Cardiac muscle cell (in vitro differentiated cells and primary cell): Measurements from ENCODE around the gene APOB. TPM values are rescaled to one million over a fixed set of nuclear protein-coding genes. Genes with fewer than 3 reads are reported as not detected.

Experiments
- DNase-seq, 2 donors: peaks; one replicate each; pipeline versions ENCODE4 v3.0.0 to v3.0.0-alpha.2; 2010 to 2017; ENCODE audit warnings: low read depth in 1 of 2, low spot score in 1 of 2
- H3K27ac ChIP-seq: fragments of 200-600 bp; sonication (generic); 2 replicates; pipeline ENCODE4 v1.5.1; 2016
- H3K27me3 ChIP-seq: fragments of 200-600 bp; sonication (generic); 2 replicates; pipeline ENCODE4 v1.6.0; 2016; ENCODE audit warnings: control low read depth
- H3K36me3 ChIP-seq: fragments of 200-600 bp; sonication (generic); 2 replicates; pipeline ENCODE4 v1.5.1; 2016; ENCODE audit warnings: control low read depth
- H3K4me1 ChIP-seq: fragments of 200-600 bp; sonication (generic); 2 replicates; pipeline ENCODE4 v1.8.1; 2017; ENCODE audit warnings: low read depth, mild to moderate bottlenecking, mixed run types
- H3K4me3 ChIP-seq: fragments of 200-600 bp; sonication (generic); 2 replicates; pipeline ENCODE4 v1.5.1; 2016; ENCODE audit warnings: mild to moderate bottlenecking
- H3K9me3 ChIP-seq: fragments of 200-600 bp; sonication (generic); 2 replicates; pipeline ENCODE4 v1.5.1; 2017; ENCODE audit warnings: low read depth, mild to moderate bottlenecking, control low read depth
- CTCF ChIP-seq: IDR thresholded peaks from 2 replicates; pipeline ENCODE4 v1.5.1; 2012; ENCODE audit warnings: low read depth, mild to moderate bottlenecking, low read length
- polyA plus RNA-seq: library from polyadenylated mRNA; unstranded; fragments of >200 nt; fragmentation: Nextera tagmentation; extraction: Ambion mirVana; gene quantifications from 2 replicates; pipeline ENCODE4 v1.2.1, GENCODE V29; 2016
- total RNA-seq: library from RNA; depleted of rRNA; stranded (reverse); fragments of >200 nt; gene quantifications from 2 replicates; pipeline ENCODE4 v1.2.3, GENCODE V29; 2016

Gene APOB
- total and polyA plus RNA-seq, 2 experiments from 2014 or later = 0.15 to 0.26 TPM

DNA sequence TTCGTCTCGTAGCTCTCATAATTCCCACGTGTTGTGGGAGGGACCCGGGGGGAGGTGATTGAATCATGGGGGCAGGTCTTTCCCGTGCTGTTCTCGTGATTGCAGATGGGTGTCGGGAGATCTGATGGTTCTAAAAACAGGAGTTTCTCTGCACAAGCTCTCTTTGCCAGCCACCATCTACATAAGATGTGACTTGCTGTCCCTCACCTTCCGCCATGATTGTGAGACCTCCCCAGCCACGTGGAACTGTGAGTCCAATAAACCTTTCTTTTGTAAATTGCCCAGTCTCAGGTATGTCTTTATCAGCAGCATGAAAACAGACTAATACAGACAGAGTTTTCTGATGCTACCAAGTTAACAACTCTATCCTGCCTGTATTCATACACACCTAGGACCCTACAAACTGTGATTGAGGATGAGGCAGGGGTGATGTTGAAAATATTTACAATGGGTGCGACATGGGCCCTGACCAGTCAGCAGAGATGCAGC is 3.9 kb downstream of the APOB start:
- no peak overlapping the region for H3K27ac ChIP-seq
- no peak for DNase-seq
- no peak for TF ChIP-seq CTCF
- no peaks in the 10 kb centered on the region for H3K4me1 ChIP-seq
- peaks cover 9% of the 10 kb centered on the region for H3K27me3 ChIP-seq
- no peaks in the 10 kb centered on the region for H3K36me3 ChIP-seq
- H3K4me3 ChIP-seq = no peak overlapping the region
- no peaks in the 10 kb centered on the region for H3K9me3 ChIP-seq

DNA sequence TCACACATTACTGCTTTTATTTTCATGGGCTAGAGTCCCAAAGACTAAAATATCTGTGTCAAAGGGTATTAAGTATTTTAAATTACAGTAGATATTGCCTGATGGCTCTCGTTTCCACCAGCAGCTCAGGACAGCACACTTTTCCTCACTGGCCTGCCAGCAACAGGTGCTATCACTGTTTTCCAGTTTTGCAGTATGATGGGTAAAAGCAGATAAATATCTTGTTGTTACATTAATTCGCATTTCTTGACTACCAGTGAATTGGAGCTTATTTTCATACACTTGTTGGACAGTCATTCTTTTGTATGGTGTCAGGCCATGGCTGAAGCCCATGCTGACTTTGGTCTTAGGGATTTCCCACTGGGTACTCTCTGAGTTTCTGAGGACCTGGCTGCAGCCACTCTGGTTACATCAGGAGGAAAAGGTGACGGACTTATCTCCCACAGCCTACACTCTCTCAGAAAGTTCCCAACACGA is 4.8 kb downstream of the APOB start:
- TF ChIP-seq CTCF = no peak
- Histone ChIP-seq H3K36me3 (no peaks in the 10 kb centered on the region), H3K4me1 (no peaks in the 10 kb centered on the region), H3K27ac (no peak overlapping the region), H3K9me3 (no peaks in the 10 kb centered on the region), H3K4me3 (no peak overlapping the region), H3K27me3 (peaks cover 4% of the 10 kb centered on the region)
- DNase-seq = no peak

DNA sequence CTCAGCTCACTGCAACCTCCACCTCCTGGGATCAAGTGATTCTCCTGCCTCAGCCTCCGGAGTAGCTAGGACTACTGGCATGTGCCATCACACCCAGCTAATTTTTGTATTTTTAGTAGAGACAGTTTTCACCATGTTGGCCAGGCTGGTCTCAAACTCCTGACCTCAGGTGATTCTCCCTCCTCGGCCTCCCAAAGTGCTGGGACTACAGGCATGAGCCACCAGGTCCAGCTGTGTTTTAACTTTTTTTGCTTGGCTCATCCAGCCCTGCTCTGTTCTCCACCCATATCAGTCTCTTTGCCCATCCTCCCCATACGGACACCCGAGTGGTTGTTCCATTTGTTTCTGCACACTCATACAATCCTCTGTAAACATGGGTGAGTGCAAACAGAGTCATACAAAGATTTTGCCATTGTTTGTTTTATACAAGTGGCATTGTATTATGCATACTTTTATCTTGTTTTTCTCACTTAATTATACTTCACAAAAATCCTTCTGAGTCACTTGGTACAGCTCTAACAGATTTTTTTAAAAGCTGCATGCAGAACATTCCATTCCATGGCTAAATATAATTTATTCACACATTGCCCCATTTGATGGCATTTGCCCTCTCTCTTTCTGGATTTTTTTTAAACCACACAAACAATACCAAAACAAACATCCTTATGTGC is 5.3 kb downstream of the APOB start:
- H3K36me3 ChIP-seq = no peaks in the 10 kb centered on the region
- no peaks in the 10 kb centered on the region for H3K4me1 ChIP-seq
- H3K9me3 ChIP-seq = no peaks in the 10 kb centered on the region
- H3K4me3 ChIP-seq = no peak overlapping the region
- TF ChIP-seq CTCF = no peak
- DNase-seq = peak in 1 of 2 donors; percentile 20
- no peaks in the 10 kb centered on the region for H3K27me3 ChIP-seq
- no peak overlapping the region for H3K27ac ChIP-seq

DNA sequence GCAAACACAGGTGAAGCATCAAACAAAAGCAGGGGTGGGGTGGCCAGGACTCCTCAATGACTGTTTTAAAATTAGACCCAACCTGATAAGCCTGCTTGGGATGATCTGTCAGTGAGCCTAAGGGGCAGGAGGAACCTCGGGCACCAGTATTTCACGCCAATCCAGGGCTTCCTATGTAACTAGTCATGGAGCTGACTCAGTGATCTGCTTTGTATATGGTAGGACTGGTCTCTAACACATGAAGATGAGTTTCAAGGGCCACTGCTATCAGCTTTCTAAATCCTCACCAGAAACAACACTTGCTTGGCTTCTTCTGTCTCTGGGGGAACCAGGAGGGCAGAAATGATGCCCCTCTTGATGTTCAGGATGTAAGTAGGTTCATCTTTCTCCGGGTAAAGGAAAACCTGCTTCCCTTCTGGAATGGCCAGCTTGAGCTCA is 6.2 kb downstream of the APOB start:
- no peak for DNase-seq
- Histone ChIP-seq H3K4me3 (no peak overlapping the region), H3K27ac (no peak overlapping the region), H3K9me3 (no peaks in the 10 kb centered on the region), H3K4me1 (no peaks in the 10 kb centered on the region), H3K36me3 (no peaks in the 10 kb centered on the region), H3K27me3 (no peaks in the 10 kb centered on the region)
- TF ChIP-seq CTCF = no peak

DNA sequence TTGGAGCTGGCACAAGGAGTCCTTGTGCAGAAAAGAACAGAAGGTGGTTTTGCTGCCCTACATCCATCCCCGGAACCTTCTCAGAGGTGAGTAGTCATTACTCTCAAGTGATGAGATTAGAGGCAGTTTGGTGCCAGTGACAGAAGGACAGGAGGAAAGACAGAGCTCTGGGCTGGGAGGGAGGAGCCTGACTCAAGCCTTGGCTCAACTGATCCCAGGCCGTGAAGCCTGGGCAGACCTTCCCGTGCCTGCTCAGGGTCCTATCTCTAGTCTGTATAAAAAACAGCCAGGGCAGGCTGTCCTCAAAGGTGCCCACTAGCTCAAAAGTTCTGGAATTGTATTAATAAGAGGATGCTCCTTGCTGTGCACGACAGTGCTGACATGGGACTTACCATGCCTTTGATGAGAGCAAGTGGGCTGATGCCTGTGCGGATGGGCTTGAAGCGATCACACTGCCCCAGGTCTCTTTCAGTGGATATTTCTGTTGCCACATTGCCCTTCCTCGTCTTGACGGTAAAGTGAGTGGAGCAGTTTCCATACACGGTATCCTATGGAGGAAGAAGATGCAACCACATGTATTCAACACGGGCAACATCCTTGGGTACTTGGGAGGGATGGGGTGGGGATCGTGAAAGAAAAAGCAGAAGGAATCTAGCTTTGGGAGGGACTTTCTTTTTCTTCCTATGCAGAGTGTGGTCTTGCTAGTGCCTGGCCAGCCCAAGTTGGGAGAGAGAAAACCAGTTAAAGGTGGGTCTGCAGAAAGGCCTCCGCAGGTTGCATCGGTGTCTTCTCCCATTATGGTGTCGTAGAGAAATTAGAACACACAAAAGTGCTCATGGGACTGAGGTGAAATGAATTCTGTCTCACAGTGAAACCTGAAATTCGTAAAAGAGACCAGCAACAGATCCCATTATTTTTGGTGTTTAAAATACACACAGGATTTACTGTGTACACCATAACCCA is 6.9 kb downstream of the APOB start:
- no peak for DNase-seq
- no peak overlapping the region for H3K4me3 ChIP-seq
- no peaks in the 10 kb centered on the region for H3K27me3 ChIP-seq
- no peaks in the 10 kb centered on the region for H3K36me3 ChIP-seq
- no peak for TF ChIP-seq CTCF
- H3K27ac ChIP-seq = no peak overlapping the region
- no peaks in the 10 kb centered on the region for H3K4me1 ChIP-seq
- H3K9me3 ChIP-seq = no peaks in the 10 kb centered on the region
